ENCODE measurements around the gene GPR119.
"Not testable (repeated sequence)": the region's sequence is repeated elsewhere in the genome, so short reads cannot be mapped to it uniquely, and the experiment has no call there.

The GPR119 gene

DNA sequence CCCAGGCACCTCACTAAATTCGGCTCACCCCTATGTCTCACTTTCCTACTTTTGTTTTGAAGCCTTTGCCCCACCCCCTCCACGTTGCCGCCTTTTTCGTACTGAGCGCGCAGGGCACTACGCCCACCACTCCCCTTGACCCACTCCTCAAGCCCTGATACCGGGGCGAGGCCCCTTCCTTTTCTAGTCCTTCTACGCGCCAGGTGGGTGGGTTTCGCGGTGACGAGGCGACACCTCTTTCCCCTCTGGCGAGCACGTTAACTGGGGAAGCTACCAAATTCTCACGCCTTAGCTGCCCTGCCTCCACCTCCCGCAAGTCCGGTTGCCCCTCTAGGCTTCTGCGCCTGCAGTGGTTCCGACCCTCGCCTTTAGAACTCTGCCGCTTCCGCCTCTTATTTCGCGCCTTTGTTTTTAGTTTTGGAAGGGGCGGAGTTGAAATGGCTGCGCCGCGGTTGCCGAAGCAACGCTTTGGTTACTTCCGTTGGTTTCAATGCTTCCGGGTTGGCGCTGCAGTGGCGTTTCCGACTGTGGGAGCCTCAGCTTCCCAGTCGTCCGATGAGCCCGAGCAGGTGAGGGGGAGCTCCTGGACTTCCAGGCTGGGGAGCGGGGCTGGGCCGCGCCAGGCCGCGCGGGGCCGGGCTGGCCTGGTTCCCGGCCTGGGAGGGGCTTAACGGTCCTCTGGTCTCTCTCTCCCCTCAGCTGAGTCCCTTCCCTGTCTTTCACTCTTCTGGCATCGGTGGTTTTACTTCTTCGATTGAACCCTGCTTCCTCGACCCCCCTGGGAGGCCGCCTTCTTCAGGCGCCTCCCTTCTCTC lies 45.9 kb downstream of the GPR119 start, which contains the start of gene SLC25A14:
Gene SLC25A14 (plus strand): TSS at position 512 of the 815 bp plus-strand sequence. CDS start 360 bp downstream, outside the sequence.
- in situ Hi-C loops (cut with MboI; ENCODE audit: low sequenced_read_pairs) = no loop called here

DNA sequence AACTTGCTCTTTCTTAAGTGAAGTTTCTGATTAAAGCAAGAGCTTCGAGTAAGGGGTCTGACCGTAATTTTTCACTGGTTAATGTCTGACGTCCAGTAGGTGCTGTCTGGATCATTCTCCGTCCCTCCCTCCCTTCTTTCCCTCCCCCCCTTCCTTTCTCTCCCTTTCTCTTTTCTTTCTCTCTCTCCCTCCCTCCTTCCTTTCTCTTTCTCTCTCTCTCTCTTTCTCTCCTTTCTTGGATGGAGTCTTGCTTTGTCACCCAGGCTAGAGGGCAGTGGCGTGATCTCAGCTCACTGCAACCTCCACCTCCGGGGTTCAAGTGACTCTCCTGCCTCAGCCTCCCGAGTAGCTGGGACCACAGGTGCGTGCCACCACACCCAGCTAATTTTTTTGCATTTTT lies 46.6 kb downstream of the GPR119 start:
- in situ Hi-C loops (cut with MboI; ENCODE audit: low sequenced_read_pairs) = not testable (repeated sequence)

DNA sequence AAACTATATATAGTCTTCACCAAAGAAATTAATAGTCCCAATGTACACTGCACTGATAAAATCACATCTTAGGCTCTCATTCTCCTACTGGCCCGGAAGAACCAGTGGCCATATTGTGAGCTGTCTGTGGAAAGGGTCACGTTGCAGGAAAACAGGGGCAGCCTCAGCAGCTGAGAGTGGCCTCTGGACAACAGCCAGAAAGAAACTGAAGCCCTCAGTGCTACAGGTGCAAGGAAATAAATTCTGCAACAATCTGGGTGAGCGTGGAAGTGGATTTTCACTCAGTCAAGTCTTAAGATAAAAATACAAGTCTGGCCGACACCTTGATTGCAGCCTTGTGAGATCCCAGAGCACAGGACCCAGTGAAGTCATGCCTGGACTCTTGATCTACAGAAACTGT lies 48.9 kb downstream of the GPR119 start:
- in situ Hi-C loops (cut with MboI; ENCODE audit: low sequenced_read_pairs) = no loop called here

Measured in HL-60/S4 treated with retinoic acid at 250 ng/mL for 4 days and 3 days (cell line).